Neural progenitor cell (in vitro differentiated cells): ENCODE measurements around the gene SLF2. TPM values are rescaled to one million over a fixed set of nuclear protein-coding genes. Genes with fewer than 3 reads are reported as not detected.

Experiments used
- DNase-seq: peaks from one replicate; pipeline ENCODE4 v3.0.0-alpha.2; 2016; ENCODE audit warnings: low spot score
- H2AFZ ChIP-seq: fragments of 200-600 bp; sonication (generic); replicated peaks from 2 replicates; pipeline ENCODE4 v1.6.1; 2016; ENCODE audit warnings: antibody characterized with exemption
- H3F3A ChIP-seq: fragments of 200-600 bp; sonication (generic); 2 replicates; pipeline ENCODE4 v1.6.1; 2016; ENCODE audit warnings: antibody characterized with exemption, low read depth
- H3K27ac ChIP-seq: fragments of 200-600 bp; sonication (generic); 2 replicates; pipeline ENCODE4 v1.5.1; 2016; ENCODE audit warnings: mild to moderate bottlenecking
- H3K27me3 ChIP-seq: fragments of 200-600 bp; sonication (generic); 2 replicates; pipeline ENCODE4 v1.6.1; 2016; ENCODE audit warnings: mild to moderate bottlenecking, moderate library complexity
- H3K36me3 ChIP-seq: fragments of 200-600 bp; sonication (generic); 2 replicates; pipeline ENCODE4 v1.5.1; 2016
- H3K4me1 ChIP-seq: fragments of 200-600 bp; sonication (generic); 2 replicates; pipeline ENCODE4 v1.6.1; 2016; ENCODE audit warnings: mixed run types
- H3K4me2 ChIP-seq: fragments of 200-600 bp; sonication (generic); 2 replicates; pipeline ENCODE4 v1.6.1; 2016
- H3K4me3 ChIP-seq: fragments of 200-600 bp; sonication (generic); 2 replicates; pipeline ENCODE4 v1.5.1; 2016
- H3K79me2 ChIP-seq: fragments of 200-600 bp; sonication (generic); 2 replicates; pipeline ENCODE4 v1.6.1; 2016; ENCODE audit warnings: low read depth
- H3K9ac ChIP-seq: fragments of 200-600 bp; sonication (generic); 2 replicates; pipeline ENCODE4 v1.6.1; 2016
- H3K9me3 ChIP-seq: fragments of 200-600 bp; sonication (generic); 2 replicates; pipeline ENCODE4 v1.5.1; 2016; ENCODE audit warnings: low read depth
- H4K20me1 ChIP-seq: fragments of 200-600 bp; sonication (generic); 2 replicates; pipeline ENCODE4 v1.6.1; 2016; ENCODE audit warnings: low read depth
- H3K27ac Mint-ChIP-seq: 3 replicates; pipeline ENCODE4 v1.8.0; 2021; ENCODE audit warnings: mixed read lengths
- H3K27me3 Mint-ChIP-seq: 2 replicates; pipeline ENCODE4 v1.8.0; 2022; ENCODE audit warnings: low read depth, mild to moderate bottlenecking, inconsistent platforms, moderate library complexity, mixed read lengths; ENCODE audit not compliant: insufficient read depth
- H3K36me3 Mint-ChIP-seq: 3 replicates; pipeline ENCODE4 v1.8.0; 2021; ENCODE audit warnings: mixed read lengths
- H3K4me1 Mint-ChIP-seq: 3 replicates; pipeline ENCODE4 v1.8.0; 2021; ENCODE audit warnings: mixed read lengths
- H3K4me3 Mint-ChIP-seq: 3 replicates; pipeline ENCODE4 v1.8.0; 2021; ENCODE audit warnings: mild to moderate bottlenecking, moderate library complexity, mixed read lengths
- H3K9me3 Mint-ChIP-seq: 3 replicates; pipeline ENCODE4 v1.8.0; 2020; ENCODE audit warnings: mixed read lengths
- CTCF ChIP-seq: fragments of 200-600 bp; sonication (generic); IDR thresholded peaks from 2 replicates; pipeline ENCODE4 v1.5.1; 2017; ENCODE audit warnings: antibody characterized with exemption, mild to moderate bottlenecking
- EZH2 ChIP-seq: fragments of 200-600 bp; sonication (generic); IDR thresholded peaks from 2 replicates; pipeline ENCODE4 v1.6.1; 2017; ENCODE audit warnings: antibody characterized with exemption, mild to moderate bottlenecking, moderate library complexity
- EZH2phosphoT487 ChIP-seq: fragments of 200-600 bp; sonication (generic); IDR thresholded peaks from 2 replicates; pipeline ENCODE4 v1.6.1; 2017; ENCODE audit warnings: antibody characterized with exemption
- total RNA-seq: library from RNA; depleted of rRNA; stranded (reverse); fragments of >200 nt; gene quantifications from 2 replicates; pipeline ENCODE4 v1.2.3, GENCODE V29; 2015; ENCODE audit warnings: low replicate concordance

SLF2 gene
- total RNA-seq, 1 donor from 2014 or later, result 19.5 TPM

- peaks cover 48% of the 10 kb centered on the region for H3F3A ChIP-seq
- peak overlapping the region; percentile 67 for H3K27ac ChIP-seq
- peaks cover 18% of the 10 kb centered on the region for H4K20me1 ChIP-seq
- no peaks in the 10 kb centered on the region for H3K36me3 ChIP-seq
- H3K36me3 Mint-ChIP-seq, result peaks cover 7% of the 10 kb centered on the region
- no peaks in the 10 kb centered on the region for H3K9me3 ChIP-seq
- peaks cover 10% of the 10 kb centered on the region for H3K27me3 Mint-ChIP-seq
- peak; percentile 89 for DNase-seq
- peak overlapping the region; percentile 85 for H3K4me2 ChIP-seq
- no peaks in the 10 kb centered on the region for H3K9me3 Mint-ChIP-seq
- peaks cover 43% of the 10 kb centered on the region for H3K79me2 ChIP-seq
- no peaks in the 10 kb centered on the region for H3K27me3 ChIP-seq
- peak overlapping the region; percentile 95 for H3K27ac Mint-ChIP-seq
- peaks cover 16% of the 10 kb centered on the region for H3K4me1 Mint-ChIP-seq
- peaks cover 13% of the 10 kb centered on the region for H3K4me1 ChIP-seq
- H3K9ac ChIP-seq, result peak overlapping the region; percentile 44
- H3K4me3 ChIP-seq, result peak overlapping the region; percentile 96
- TF ChIP-seq EZH2phosphoT487 (no peak), CTCF (peak; percentile 93)
- peak overlapping the region; percentile 90 for H3K4me3 Mint-ChIP-seq
- H2AFZ ChIP-seq, result peak overlapping the region; percentile 64
Observed at GRCh38 chr10:100998991-100999741, 86.4 kb downstream of the SLF2 start.

DNA sequence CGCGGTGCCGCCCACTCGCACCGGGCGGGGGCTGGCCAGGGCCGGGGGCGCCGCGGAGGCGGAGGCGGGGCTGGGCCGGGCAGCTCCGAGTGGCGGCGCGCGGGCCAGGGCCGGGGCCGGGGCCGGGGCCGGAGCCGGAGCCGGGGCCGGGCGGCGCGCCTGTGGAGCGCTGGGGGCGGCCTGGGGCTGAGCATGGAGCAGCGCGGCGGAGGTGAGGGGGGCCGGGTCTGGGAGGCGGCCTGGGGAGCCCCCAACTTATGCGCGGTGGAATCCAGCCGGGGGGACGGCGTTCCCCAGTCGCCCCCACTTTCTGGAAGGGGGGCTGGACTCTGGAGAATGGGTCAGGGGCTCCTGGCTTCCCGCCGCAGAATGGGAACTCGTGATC lies 87.0 kb downstream of the SLF2 start, which contains the start of gene LZTS2:
TSS of gene LZTS2 (plus strand) at position 67 of the 385 bp plus-strand sequence. CDS start 2,731 bp downstream, outside the sequence.
- peaks cover 23% of the 10 kb centered on the region for H4K20me1 ChIP-seq
- no peak for DNase-seq
- no peaks in the 10 kb centered on the region for H3K27me3 ChIP-seq
- H3K79me2 ChIP-seq, result peaks cover 43% of the 10 kb centered on the region
- Mint-ChIP-seq H3K4me1 (peaks cover 16% of the 10 kb centered on the region), H3K27me3 (peaks cover 10% of the 10 kb centered on the region), H3K36me3 (peaks cover 7% of the 10 kb centered on the region), H3K27ac (peak within 1 kb of the TSS; percentile 98), H3K9me3 (no peaks in the 10 kb centered on the region), H3K4me3 (peak within 1 kb of the TSS; percentile 90)
- H3K4me3 ChIP-seq, result peak within 1 kb of the TSS; percentile 96
- H3K4me1 ChIP-seq, result peaks cover 13% of the 10 kb centered on the region
- H2AFZ ChIP-seq, result peak within 1 kb of the TSS; percentile 64
- peak within 1 kb of the TSS; percentile 79 for H3K9ac ChIP-seq
- no peaks in the 10 kb centered on the region for H3K36me3 ChIP-seq
- peak within 1 kb of the TSS; percentile 67 for H3K27ac ChIP-seq
- H3K9me3 ChIP-seq, result no peaks in the 10 kb centered on the region
- no peak for TF ChIP-seq EZH2
- TF ChIP-seq CTCF, result no peak
- TF ChIP-seq EZH2phosphoT487, result no peak
- H3K4me2 ChIP-seq, result peak within 1 kb of the TSS; percentile 85
- H3F3A ChIP-seq, result peaks cover 42% of the 10 kb centered on the region

DNA sequence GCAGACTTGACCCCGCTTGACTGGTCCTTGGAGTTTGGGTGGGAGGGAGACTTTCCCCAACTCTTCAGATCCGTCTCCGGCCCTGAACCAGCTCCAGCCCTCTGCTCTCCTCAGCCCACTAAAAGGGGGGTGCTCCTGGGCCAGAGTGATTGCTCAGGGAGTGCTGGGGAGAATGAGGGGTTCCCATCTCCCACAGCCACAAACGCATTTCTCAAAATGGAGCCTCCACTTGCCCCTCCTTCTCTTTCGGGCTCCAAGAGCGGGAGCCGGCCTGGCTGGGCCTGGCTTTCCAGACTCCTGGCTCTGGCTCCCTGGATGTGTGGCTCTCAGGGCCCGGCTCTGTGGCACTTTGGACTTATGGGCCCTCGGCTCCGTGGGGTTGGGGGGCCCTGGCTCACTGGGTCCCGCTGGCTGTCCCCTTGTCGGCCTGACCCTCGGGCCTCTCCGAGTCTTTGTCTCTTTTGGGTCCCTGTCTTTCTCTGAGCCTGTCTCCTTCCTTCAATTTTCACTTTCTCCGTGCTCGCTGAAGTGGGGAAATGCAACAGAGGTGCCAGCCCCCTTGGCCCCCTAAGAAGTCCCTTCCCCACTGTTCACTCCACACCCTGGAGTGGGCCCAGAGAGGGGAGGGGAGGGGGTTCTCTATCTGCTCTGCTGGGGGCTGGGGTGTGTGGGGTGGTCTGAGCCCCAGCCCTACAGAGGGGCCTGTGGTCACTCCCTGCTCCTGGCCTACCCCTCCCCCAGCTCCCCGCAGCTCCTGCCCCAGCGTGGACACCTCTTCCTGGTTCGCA lies 87.6 kb downstream of the SLF2 start:
- peaks cover 16% of the 10 kb centered on the region for H3K4me1 Mint-ChIP-seq
- Histone ChIP-seq H3F3A (peaks cover 36% of the 10 kb centered on the region), H3K9me3 (no peaks in the 10 kb centered on the region), H3K27ac (no peak overlapping the region), H3K9ac (peak overlapping the region; percentile 79), H3K4me2 (peak overlapping the region; percentile 85), H3K79me2 (peaks cover 43% of the 10 kb centered on the region), H3K4me1 (peaks cover 13% of the 10 kb centered on the region), H3K4me3 (peak overlapping the region; percentile 96), H2AFZ (no peak overlapping the region), H4K20me1 (peaks cover 29% of the 10 kb centered on the region), H3K27me3 (no peaks in the 10 kb centered on the region), H3K36me3 (no peaks in the 10 kb centered on the region)
- no peak for TF ChIP-seq EZH2
- no peak for TF ChIP-seq EZH2phosphoT487
- TF ChIP-seq CTCF, result no peak
- no peaks in the 10 kb centered on the region for H3K9me3 Mint-ChIP-seq
- H3K27me3 Mint-ChIP-seq, result peaks cover 10% of the 10 kb centered on the region
- peak overlapping the region; percentile 98 for H3K27ac Mint-ChIP-seq
- peaks cover 7% of the 10 kb centered on the region for H3K36me3 Mint-ChIP-seq
- peak; percentile 58 for DNase-seq
- H3K4me3 Mint-ChIP-seq, result peak overlapping the region; percentile 87
